Stimulated activated CD8-positive, alpha-beta memory T cell treated with anti-CD3 and anti-CD28 coated beads, Interleukin-12 subunit alpha, Interleukin-12 subunit beta, amount 100 ng/mL, for 24 hours (primary cell): ENCODE measurements around the gene ERAL1.
"Not testable (repeated sequence)": the region's sequence is repeated elsewhere in the genome, so short reads cannot be mapped to it uniquely, and the experiment has no call there.

Experiments used
- DNase-seq: peaks from one replicate; pipeline ENCODE4 v3.0.0-alpha.2; 2020; ENCODE audit errors: extremely low read depth

ERAL1 gene

GRCh38 chr17:28878981-28879380 is 24.2 kb downstream of the ERAL1 start:
- DNase-seq: no peak

- no peak for DNase-seq
Observed at GRCh38 chr17:28879886-28880571, 25.2 kb downstream of the ERAL1 start.

- no peak for DNase-seq
Observed at GRCh38 chr17:28880572-28880945, 25.7 kb downstream of the ERAL1 start.

DNA sequence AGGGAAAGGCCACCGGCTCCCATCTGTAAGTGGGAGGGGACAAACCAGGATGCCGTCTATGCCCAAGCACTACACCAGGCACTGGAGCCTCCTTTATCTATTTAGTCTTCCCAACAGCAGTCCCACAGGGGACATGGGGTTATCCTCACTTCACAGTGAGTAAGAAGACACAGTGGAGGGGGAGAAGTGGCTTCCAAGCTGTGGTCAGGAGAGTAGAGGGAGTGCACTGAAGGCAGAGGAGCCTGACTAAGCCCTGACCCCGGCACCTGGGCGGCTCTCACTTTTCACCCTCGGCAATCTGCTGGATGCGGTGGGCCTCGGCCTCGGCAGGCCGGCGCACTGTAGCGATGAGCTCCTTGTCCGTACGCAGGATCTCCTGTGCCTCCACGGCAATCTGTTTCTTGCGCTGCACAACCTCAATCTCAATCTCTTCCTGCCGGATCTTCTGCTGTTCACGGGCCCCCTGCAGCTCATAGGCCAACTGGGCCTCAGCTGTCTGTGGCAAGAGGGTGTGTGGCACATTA is 26.8 kb downstream of the ERAL1 start:
- no peak for DNase-seq

DNA sequence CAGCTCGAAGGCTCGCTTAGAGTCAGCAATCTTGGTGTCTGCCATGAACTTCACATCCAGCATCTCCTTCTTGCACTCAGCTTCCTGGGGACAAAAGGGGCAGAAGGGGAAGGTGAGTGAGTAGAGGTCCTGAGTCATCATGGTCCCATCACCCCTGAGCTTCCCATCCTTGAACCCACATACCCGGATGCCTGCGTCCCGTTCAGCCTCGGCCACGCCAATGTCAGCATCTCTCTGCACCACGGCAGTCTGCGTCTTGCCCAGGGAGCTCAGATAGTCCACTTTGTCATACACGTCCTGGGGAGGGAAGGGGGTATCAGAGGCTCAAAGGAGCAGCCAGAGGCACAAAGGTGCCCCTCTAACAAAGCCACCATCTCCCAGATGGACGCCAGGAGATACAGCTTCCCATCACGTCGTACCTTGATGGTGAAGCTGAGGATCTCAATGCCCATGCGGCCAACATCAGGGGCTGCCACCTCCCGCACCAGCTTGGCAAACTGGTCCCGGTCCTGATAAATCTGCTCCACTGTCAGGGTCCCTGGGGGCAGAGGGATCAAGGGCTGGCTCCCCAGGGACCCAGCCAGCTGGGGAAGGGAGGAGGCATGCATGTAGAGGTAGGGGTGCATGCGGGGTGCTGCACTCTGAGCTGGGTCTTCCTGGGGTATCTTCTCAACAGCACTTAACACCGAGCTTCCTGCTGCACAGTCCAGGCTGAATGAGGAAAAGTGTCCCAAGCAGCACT is 27.5 kb downstream of the ERAL1 start:
- no peak for DNase-seq

DNA sequence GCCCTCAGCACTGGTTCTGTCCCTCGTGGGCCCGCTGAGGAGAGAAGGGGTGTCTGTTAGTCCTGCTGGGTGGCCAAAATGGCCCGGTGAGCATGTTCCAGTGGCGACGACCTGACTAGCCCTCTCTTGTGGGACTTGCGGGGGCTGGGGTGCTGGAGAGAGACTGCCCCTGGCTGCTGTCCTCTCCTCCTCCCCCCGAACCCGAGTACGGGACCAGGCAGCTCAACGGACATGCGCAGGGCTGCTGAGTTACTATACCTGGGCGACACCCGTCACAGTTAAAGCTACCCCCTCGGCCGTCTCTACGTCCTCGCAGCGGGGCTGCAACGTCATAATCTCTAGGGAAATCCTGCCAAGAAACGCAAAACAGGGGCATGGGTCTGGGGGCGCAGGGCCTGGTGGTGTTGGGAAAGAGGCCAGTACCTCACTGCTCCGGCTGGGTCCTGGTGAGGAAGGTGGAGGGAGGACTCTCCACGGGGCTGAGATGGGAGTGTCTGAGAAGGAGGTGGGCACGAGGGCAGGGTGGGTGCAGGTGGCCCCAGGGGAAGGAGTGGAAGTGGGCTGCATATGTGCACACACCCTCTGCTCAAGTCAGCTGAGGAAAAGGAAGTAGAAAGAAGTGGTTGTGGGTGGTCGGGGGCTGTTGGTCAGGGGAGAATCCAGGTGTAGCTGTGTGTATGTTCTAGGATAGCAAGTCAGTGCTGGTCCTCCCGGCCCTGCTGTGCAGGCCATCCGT is 29.3 kb downstream of the ERAL1 start:
- no peak for DNase-seq

DNA sequence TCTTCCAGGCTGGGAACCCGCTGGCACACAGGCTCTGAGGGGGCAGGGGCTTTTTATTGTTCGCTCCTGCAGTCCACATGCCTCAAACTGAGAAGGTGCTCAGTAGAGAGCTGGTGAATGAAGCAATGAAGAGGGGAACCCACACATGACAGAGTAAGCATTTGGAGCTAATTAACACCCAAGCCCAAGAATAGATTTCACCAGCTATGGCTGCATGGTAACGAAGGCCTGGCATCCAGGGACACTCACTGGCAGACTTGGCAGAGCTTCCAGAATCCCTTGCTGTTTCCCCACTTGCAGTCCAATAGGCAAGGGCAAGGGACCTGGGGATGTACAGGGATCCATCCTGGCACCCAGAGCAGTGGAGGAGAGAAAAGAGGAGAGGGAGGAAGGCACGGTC is 30.5 kb downstream of the ERAL1 start:
- no peak for DNase-seq

DNA sequence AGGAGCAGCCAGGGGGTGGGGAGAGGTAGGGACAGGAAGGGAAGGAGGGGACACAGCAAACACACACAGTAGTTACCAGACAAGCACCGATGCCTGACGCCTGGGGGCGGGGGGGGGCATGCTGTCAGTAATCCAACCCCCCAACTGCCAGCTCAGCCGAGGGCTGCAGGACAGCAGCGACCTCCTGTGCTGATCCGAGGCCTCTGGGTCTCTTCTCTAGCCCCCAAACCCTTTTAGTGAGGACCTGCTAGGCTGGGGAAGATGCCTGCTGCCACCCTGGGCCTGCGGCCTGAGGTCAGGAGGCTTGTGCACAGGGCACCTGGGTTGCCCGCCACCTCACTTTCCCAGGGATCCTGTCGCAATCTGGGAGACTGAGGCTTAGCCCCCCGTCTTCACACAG is 31.1 kb downstream of the ERAL1 start:
- DNase-seq: no peak

- DNase-seq: no peak
Observed at GRCh38 chr17:28887871-28888471, 33.2 kb downstream of the ERAL1 start.

- no peak for DNase-seq
Observed at GRCh38 chr17:28888832-28889231, 34.0 kb downstream of the ERAL1 start.

GRCh38 chr17:28889996-28890395 is 35.2 kb downstream of the ERAL1 start:
- DNase-seq: no peak

DNA sequence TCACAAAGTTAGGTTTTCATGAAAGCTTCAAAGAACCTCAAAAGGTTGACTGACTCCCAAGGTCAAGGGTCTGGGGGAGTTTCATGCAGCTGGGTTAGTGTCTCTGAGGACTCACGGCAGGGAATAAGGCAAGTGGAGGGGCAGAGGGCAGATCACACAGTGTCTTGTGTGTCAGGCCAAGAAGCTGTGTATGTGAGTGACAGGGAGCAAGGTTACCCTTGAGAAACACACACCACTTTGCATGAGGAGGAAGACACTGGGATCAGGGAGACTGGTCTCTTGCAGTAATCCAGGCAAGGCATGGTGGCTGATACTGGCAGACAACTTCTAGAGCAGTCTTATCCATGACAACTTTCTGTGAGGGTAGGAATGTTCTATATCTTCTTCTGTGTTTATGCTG is 36.4 kb downstream of the ERAL1 start:
- no peak for DNase-seq

GRCh38 chr17:28892024-28892423 is 37.2 kb downstream of the ERAL1 start:
- no peak for DNase-seq

- DNase-seq: not testable (repeated sequence)
Observed at GRCh38 chr17:28893248-28894183, 38.7 kb downstream of the ERAL1 start.

GRCh38 chr17:28895794-28896447 is 41.1 kb downstream of the ERAL1 start:
- DNase-seq: no peak

GRCh38 chr17:28896491-28896883 is 41.7 kb downstream of the ERAL1 start:
- no peak for DNase-seq

DNA sequence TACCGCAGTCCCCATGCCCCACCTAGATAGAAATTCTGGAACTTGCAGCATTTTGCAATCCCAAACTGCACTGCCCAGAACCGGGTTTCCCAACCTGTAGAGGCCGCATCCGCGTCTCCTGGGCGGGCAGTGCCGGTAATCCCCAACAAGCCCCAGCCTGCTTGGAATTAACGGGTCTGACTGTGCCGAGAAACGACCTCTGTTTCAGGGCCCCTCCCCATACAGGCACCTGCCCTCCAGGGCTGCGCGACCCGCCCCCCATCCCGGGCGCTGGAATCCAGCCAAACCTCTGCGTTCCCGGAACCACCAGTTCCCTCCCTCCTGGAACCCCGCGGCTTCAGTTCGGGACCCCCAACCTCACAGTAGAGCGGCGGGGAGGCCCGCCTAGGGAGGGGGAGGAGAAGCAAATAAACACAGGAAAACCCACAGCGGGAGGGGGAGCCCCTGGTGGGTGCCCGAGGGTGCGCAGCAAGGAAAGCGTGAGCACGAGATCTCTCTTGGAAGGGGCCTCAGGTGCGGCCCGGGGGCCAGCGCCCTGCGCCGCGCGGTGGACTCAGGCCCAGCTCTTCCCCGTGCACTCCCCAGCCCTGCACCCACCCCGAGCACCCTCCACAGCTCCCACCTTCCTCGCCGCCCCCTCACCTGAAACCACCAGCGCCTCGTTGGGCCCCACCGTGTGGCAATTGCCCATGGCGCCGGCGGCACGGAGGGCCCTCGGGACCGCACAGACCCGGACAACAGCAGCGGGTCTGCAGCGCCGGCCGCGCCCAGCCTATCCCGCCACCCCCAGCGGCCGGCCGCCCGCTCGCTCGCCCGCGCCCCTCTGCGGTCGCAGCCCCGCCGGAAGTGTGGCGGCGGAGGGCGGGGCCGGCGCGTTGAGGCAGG is 42.3 kb downstream of the ERAL1 start, which contains the start of gene FLOT2:
Gene FLOT2, minus strand, starts transcription at position 850 of the 885 bp plus-strand sequence. Its CDS starts 159 bp downstream, at position 691.
- DNase-seq: peak; percentile 33

DNA sequence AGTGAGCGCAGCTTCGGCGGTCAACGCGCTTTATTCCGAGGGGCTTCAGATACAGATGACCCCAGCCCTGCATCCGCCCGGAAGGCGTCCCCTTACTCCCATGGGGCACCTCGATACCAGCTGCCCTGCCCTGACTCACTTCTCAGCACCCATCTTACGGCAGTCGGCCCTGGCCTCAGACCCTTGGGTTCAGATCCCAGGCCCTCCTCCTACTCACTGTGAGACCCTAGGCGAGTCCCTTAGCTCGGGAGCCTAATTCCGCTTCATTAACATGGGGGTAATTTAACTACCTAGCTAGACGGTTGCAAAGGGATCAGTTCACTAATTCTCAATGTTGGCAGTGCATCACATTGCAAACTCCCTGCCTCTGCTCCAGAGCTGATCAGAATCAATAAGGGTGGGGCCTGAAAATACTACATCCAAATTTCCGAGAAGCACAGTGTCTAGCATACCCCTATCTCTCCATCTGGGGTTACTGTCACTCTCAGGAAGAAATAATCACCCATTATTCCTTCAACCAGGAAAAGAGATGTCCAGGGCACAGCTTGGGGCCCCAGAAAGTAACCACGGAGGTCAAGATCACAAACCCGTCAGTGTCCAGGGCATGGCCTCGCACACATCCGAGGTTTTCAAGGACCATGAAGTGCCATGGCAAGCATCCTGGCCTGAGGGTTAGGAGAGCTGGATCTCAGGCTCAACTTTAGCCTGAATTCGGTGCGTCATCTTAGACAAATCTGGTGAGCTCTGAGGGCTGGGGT is 43.1 kb downstream of the ERAL1 start:
- no peak for DNase-seq

DNA sequence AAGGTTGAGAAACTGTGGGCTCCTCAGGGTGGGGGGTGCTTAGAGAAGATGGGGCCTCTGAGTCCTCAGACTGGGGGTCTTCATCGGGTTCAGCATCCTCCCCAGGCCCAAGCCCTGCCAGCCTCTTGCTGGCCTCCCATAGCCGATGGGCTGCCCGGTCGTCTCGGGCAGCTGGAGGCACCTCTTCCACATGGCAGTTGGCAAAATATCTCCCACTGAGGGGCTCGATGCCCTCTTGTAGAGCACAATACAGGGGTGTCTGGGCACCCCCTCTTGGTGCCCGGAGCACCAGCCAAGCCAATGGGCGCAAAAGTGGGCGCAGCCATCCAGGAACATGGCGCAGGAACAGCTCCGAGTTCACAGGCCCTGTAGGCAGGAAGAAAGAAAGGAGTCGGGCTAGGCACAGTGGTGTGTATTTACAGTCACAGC is 43.7 kb downstream of the ERAL1 start:
- no peak for DNase-seq
